Activated CD4-positive, CD25-positive, alpha-beta regulatory T cell treated with anti-CD3 and anti-CD28 coated beads, Interleukin-2, amount 50 U/mL, for 24 hours (primary cell): ENCODE results near the gene NIM1K.
A peak's percentile ranks its signal among the peaks of the same experiment; 100 is the strongest.
"Not testable (repeated sequence)": the region's sequence is repeated elsewhere in the genome, so short reads cannot be mapped to it uniquely, and the experiment has no call there.

ENCODE experiments used
- ATAC-seq, 2 donors: fragments of 150-1000 bp; cut with Tn5 transposase; one replicate each; pipeline ENCODE4 v1.10.0; 2021; ENCODE audit warnings: mild to moderate bottlenecking in 1 of 2, moderate library complexity in 1 of 2

The NIM1K gene

DNA sequence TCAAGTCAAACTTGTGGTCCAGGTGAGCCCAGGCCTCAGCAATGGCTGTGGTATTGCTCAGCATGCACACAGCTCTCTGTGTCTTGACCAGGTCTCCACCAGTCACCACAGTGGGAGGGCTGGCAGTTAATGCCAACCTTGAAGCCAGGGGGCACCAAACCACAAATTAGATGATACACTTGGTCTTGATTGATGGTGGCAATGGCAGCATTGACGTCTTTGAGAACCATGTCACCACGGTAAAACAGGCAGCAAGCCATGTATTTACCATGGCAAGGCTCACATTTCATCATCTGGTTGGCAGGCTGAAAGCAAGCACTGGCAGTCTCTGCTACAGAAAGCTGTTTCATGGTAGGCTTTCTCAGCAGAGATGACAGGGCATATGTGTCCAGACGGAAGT, 40.0 kb downstream of the NIM1K start:
- no peak for ATAC-seq

DNA sequence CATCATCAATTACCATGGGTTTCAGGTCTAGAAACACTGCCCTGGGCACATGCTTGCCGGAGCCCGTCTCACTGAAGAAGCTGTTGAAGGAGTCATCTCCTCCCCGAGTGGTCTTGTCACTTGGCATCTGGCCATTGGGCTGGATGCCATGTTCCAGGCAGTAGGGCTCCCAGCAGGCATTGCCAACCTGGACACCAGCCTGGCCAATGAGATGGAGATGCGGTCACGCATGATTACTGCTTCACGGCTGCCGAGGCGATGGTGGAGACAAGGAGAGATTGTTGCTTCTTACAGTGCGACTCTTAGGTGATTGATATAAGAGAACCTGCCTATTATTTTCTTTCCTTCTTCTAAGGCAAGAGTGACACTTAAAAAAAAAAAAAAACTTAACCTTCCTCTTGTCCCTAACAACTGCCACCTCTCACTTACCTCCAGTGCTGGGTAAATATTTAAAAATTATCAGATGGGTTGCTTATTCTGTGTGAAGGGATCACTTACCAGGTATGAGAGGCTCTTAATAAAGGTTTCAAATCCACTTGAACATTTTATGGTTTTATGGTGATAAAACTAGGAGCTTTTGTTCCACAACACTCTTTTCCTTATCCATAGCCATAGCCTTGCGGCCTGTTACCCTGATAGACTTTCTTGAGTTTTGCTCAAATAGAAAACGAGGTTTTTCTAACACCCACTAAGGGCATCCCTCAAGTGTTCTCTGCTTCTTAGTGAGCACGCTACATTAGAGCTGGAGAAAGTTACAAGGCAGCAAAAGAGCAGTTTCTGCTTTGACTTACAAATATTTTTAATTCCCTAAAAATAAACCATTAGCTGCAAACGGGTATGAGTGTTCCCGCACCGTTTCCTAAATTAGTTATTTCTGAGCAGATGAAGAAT, 41.2 kb downstream of the NIM1K start:
- ATAC-seq, result no peak

DNA sequence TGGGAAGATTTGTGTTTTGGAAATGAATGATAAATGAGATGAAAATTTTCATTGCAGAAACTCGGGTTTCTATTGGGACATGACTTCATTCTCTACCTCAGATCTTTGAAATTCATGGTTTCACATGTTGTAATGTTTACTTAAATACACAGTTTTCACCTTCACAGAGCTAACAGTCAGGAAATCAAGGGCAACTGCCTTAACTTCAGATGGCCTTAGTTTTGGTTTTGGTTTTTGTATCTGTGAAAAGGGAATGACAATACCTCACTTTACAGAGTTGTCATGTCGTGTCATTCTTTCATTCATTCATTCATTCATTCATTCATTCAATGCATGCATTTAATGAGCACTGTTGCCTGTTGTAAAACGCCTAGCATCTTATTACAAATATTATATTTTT, 41.9 kb downstream of the NIM1K start:
- no peak for ATAC-seq

DNA sequence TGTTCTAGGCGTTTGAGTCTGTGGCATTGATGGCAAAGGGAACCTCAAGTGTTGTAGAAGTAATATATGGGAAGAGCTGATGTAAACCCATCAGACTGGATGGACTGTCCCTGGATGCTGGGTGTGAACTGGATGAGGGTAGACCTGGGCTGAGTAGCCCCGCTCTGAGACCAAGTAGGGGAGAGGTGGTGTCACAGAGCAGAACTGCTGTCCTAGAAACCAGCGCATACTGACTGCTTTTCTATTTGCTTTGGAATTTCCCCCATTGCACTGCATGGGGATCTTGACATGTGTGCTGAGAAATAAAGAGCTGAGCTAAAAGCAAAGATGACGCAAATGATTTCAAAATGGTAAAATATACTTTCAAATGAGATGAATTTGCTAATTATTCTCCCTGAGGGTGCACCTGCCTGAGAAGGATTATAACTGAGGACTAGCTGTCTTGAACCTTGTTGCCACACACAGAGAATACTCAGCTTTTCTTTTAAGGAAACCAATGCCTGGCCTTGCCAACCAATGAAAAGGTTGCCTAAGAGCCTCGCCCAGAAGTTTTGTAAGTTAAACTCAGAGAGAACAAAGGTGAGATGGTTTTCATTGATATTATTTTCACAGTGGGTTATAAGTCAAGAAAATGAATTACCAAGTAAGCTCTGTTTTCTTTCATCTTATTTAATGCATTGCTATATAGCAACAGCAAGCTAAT, 44.8 kb downstream of the NIM1K start:
- no peak for ATAC-seq

DNA sequence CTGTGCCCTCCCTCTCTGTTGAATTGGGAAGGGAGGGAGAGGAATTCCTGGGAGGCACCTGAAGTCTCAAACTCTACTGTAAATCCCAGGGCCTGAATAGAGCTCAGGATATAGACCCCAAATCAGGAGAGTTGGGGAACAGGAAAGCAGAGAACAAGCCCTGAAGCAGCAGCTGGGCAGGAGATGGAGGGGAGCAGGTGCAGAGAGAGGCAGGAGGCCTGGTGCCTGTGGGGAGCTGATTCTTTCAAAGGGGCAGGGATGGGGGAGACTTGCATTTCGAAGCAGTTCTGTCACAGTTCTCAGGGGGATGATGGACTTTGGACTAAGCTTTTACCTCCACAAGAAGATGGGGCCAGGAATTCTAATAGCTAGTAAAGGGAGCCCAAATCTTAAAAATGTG, 50.2 kb downstream of the NIM1K start:
- no peak for ATAC-seq

DNA sequence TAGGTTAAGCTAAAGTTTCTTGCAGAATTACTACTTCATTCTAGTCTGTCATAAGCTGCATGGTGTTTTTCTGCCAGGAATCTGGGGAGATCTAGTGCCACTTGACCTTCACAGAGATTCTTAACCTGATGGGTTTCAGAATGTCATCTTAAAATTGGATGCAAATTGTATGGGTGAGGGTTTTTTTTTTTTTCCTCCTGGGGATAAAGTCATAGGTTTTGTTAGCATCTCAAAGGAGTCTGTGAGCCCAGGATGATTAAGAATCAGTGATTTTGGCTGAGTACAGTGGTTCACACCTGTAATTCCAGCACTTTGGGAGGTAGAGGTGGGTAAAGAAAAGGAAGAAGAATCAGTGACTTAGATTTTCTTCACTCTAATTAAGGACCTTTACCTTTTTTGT, 51.2 kb downstream of the NIM1K start:
- no peak for ATAC-seq

DNA sequence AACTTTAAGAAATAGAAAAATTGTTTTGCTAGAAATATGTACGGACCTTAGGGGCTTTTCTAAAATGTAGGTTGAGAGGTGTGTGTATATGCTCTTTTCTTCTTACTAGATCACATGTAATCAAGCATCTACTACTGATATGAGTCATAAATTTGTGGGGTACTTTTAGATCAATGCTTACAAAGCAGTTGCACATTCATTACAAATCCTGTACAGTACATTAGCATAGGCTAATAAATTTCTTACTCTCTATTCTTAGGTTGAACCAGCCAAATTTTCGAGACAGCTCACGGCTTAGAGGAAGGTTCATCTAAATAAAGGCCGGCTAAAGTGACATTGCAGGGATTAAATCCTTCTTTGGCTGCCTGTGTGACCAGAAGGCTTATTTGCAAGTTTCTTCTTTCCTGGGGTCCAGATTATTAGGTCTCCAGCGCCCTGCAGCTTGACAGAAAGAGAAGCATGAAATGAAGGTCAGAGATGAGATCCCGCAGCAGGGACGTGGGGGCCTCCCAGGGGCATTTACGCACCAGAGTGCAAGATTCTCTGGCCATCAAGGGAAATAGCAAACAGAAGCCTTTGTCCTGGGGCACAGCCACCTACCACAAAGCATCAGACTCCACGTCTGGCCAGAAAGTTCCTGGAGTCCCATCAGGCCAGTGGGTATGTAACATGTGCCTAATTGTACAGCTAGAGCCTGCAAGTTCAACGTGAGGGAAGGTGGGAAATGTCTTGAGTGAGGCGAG, 53.0 kb downstream of the NIM1K start:
- peak; percentile 83 to 85 for ATAC-seq

DNA sequence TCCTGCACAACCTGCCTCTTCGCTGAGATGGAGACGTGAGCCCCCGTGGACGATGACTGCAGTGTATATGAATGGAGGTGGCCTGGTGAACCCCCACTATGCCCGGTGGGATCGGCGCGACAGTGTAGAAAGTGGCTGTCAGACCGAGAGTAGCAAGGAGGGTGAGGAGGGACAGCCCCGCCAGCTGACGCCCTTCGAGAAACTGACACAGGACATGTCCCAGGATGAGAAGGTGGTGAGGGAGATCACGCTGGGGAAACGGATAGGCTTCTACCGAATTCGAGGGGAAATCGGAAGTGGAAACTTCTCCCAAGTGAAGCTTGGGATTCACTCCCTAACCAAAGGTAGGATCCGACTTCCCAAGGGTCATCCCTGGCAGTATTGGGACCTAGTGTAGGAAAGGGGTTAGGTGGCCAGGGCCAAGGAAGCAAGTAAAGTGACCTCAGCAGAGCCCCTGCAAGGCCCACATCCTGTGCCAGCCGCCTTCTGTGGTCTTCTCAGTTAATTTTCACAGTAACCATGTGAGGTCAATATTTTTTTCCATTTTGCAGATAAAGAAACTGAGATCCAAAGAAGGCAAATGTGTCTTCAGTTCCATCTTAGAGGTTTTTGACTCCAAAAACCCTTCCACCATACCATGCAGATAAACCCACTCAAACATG, 53.8 kb downstream of the NIM1K start:
- ATAC-seq, result no peak

DNA sequence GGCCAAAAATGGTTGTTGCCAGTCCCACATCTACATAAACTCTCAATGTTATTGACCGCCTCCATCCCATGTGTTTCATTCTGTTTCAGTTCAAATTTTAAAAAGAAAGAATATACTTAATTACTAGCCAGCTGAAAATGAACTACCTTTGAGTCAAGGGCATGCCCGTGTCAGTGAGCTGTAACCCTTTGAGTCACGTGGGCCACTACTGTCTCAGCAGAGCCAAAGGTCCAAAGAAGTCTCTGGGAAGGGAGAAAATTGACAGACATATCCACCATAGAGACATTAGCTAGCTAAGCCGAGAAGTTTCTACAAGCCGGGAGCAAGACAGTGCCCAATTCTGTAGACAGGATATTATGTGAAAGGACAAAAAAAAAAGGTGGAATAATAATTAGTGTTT, 59.7 kb downstream of the NIM1K start:
- no peak for ATAC-seq

DNA sequence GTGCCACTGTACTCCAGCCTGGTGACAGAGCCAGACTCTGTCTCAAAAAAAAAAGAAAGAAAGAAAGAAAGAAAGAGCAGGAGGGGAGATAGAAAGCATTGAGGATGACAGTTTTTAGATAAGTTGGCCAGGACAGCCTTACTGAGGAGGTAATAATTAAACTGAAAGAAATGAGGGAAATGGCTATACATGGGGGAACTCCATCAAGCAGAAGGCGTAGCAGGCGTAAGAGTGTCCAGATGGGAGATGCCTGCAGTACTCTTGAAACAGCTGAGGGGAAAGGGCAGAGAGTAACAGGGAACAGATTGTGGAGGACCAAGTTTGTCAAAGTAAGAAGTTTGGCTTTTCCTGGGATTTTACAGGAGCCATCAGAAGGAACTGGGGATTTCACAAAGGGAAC, 63.7 kb downstream of the NIM1K start:
- ATAC-seq, result no peak

DNA sequence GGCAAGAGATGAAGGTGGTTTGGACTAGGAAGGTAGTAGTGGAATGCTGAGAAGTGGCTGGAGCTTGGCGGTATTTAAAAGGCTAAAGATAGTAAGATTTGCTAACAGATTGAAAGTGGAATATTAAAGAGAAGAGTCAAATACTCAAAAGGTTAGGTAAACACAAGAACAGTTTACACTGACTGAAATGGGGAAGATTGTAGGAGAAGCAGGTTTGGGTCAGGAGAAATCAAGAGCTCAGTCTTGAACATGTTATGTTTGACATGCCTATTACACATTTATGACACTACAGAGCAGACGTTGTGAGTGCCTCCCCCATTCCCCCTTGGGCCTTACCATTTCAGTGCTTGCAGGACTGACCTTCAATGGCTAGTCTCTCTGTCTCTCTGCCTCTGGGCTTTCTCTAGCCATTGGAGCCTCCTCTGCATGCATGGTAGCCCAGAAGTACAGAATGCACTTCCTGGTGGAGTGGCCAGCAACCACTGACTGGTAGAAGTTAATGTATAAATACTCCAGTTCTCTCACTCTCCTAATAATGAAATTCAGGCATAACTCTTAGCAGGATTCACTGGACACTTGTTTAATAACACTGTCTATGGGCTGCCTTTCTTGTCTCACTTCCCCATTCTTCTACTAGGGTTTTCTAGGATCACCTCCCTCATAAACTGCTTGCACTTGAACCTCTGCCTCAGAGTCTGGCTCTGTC, 64.4 kb downstream of the NIM1K start:
- no peak for ATAC-seq

DNA sequence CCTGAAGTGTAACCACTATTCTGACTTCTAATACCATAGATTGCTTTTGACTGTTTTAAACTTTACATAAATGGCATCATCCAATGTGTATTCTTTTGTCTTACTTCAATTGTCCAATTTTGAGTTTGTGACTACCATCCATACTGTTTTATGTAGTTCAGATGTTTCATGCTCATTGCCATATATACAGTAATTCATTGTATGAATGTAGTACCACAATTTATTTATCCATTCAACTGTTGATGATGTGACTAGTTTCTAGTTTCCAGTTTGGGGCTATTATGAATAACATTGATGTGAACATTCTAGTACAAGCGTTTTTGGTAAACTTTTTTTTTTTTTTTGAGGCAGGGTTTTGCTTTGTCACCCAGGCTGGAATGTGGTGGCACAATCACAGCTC, 66.1 kb downstream of the NIM1K start:
- ATAC-seq, result peak in 1 of 2 donors; percentile 68

DNA sequence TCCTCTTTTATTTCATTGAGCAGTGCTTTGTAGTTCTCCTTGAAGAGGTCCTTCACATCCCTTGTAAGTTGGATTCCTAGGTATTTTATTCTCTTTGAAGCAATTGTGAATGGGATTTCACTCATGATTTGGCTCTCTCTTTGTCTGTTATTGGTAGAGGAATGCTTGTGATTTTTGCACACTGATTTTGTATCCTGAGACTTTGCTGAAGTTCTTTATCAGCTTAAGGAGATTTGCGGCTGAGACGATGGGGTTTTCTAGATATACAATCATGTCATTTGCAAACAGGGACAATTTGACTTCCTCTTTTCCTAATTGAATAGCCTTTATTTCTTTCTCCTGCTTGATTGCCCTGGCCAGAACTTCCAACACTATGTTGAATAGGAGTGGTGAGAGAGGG, 70.2 kb downstream of the NIM1K start:
- ATAC-seq, result not testable (repeated sequence)

DNA sequence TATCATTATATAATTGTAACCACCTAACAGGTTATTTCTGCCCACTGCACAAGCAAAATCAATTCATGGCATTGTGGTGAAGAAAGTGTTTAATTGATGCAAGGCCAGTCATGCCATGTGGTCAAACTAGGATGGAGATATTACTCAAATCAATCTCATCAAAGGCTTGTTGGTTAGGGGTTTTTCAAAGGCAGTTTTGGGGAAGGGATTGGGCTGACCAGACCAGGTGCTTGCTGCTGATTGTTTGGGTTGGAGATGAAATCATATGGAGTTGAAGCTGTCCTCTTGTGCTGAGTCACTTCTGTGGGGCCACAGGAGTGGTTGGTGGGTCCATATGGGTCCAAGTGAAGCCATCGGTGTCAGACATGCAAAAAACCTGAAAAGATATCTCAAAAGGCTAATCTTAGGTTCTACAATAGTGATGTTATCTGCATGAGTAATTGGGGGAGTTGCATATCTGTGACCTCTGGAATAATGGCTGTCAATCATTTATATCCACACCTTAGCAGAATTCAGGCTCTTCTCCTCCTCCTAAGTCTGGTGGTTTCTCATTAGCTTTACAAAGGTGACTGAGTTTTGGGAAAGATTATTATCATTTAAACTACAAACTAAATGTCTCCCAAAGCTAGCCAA, 76.3 kb downstream of the NIM1K start:
- ATAC-seq, result no peak

DNA sequence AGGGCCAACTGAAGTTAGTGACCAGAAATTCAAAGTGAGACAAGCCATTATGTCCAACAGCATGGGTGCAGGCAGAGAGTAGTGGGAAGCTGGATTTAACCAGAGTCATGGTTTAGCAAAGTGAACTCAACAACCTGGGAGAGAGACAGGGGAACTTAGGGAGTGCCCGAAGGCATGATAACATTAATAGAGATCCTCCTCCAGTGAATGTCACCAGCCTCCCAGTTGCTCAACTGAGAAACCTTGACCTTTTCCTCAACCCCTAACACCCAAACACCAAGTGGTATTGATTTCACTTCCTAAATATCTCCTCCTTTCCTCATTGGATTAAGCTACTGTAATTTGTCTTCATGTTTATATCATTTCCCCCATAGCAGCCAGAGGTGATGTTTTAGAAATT, 78.6 kb downstream of the NIM1K start:
- no peak for ATAC-seq

DNA sequence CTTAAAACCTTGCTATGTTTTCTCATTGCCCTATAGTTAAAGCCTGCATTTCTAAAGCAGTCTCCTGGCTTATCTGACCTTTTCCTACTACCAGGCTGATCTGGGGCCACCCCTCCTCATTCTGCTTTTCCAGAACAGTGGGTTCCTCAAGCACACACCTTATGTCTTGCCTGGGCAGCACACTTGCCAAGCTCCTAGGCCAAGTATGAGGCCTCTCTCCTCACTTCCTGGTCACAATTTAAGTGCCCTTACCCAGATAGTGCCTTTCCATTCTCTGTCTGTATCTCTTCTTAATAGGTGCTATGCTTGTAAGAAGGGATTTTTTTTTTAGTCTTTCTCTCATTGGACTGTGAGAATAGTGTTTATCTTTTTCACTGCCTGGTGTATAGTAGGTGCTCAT, 81.5 kb downstream of the NIM1K start:
- ATAC-seq, result no peak

DNA sequence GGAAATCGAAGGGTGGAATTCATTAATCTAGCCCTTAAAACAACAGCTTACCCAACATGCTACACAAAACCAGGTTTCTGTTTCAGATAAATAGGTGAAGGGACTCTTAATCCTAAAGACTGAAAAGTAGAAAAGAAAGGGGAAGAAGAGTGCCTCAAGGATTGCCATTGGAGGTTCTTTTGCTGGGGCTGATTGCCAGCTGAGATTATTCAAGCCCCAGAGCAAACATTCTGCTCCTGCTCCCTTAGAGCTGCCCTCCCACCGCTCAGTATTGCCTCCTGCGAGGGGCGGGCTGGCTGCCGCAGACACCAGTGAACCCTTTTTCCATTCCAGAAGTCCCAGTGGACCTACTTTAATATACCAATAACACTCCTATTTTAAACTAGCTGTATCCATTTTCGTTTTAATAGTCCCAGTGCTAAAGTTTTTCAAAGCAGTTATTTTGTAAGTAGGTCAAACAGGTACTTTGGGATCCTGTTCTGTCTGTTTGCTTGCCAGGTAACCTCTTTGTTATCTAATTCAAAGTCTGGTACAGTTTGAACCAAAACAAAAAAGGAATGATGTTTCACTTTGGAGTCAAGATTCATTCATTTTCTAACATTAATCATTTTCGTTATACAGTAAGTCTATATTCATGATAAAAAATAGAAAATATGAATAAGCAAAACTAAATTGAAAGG, 82.5 kb downstream of the NIM1K start:
- ATAC-seq, result no peak

DNA sequence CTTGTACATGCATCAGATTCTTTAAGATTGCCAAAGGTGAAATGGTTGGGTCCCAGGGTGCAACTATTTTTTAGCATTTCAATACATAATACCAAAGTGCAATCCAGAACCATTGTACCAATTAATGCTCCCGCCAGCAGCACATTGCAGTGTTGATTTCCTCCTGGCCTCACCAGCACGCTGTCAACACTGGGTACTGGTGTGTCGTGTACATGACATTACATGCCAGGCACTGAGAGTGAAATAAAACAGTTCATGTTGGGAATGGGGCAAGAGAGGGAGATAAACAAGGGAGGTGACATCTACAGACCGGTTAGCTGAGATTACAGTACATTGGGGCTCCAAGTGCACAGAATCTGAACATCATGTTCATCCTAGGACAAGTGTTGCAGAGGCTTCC, 83.4 kb downstream of the NIM1K start:
- no peak for ATAC-seq

DNA sequence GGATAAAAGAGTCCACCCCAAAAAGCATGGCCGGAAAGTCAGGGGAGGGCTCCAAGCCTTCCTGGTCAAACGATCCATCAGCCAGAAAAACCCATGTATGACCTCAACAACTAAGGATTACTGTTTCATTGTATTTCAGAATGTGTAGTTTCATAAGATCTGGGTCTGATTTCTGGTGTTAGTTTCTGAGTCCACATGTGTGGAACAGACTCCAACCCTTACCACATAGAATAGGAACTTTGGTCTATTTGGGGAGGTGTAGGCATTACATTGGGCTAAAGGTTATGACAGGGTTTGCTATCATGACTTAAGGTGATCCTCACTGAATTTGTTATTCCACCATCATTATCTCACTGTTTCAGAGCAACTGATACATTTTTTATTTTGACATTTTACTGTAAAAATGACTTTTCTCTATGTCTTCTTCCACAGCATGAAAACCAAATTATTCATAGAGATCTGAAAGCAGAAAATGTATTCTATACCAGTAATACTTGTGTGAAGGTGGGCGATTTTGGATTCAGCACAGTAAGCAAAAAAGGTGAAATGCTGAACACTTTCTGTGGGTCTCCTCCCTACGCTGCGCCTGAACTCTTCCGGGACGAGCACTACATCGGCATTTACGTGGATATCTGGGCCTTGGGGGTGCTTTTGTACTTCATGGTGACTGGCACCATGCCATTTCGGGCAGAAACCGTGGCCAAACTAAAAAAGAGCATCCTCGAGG, 87.7 kb downstream of the NIM1K start:
- no peak for ATAC-seq

DNA sequence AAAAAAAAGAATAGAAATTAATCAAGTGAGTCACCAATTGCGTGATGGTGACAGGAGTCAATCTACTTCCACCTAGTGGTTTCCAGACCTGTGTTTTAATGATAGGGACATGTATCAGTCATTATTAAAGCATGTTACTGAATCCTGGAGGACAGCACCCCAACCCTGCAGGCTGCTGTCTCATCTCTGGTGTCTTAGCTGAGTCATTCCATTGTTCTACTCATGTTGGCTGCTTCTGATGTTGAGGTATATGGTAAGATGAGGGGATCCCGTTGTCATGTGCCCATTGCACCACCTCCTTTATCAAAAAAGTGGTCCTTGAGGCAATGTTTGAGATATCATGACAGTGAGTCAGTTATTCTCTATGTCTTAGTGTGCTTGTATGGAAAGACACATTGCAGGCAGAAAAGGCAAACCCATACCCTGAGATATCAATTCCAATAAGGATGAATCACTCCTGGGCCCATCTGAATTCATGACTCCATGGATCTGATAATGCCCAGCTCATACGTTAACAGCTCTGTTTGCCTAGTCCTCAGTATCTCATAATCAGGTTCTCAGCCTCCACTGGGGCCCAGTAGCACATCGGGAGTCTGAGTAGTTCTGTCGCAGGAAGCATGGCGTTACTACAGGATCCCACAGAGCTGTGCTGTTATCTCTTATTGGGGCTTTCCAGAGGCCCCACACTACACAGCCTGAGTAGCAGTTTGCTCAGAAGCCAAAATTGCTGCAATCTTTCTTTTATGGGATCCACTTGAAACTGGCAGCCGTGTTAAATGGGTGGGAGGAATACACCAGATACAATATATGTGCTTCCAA, 90.0 kb downstream of the NIM1K start:
- peak; percentile 90 to 94 for ATAC-seq
